HG02981 (cell line): Measurements from ENCODE around the gene CHCHD10.

Experiments used
- ATAC-seq: cut with Tn5 transposase; IDR thresholded peaks from one replicate; pipeline ENCODE4 v1.9.1; 2021; ENCODE audit warnings: mild to moderate bottlenecking, moderate library complexity; ENCODE audit not compliant: unreplicated experiment

The CHCHD10 gene

GRCh38 chr22:23773483-23774113 lies 5.8 kb upstream of the CHCHD10 start:
- no peak for ATAC-seq

- no peak for ATAC-seq
These were observed 5.1 kb upstream of the CHCHD10 start, which contains the start of gene MMP11 for GRCh38 chr22:23772649-23773473. TSS of gene MMP11 (plus strand) at chr22:23772849. CDS start at chr22:23772871, 22 bp downstream.

- no peak for ATAC-seq
These were observed 4.5 kb upstream of the CHCHD10 start for GRCh38 chr22:23772315-23772648.

- ATAC-seq, result no peak
These were observed 1.7 kb upstream of the CHCHD10 start for GRCh38 chr22:23769321-23769965.

- no peak for ATAC-seq
These were observed 484 bp downstream of the CHCHD10 start for GRCh38 chr22:23767303-23767672.

- no peak for ATAC-seq
These were observed 2.6 kb downstream of the CHCHD10 start for GRCh38 chr22:23764899-23765881.

DNA sequence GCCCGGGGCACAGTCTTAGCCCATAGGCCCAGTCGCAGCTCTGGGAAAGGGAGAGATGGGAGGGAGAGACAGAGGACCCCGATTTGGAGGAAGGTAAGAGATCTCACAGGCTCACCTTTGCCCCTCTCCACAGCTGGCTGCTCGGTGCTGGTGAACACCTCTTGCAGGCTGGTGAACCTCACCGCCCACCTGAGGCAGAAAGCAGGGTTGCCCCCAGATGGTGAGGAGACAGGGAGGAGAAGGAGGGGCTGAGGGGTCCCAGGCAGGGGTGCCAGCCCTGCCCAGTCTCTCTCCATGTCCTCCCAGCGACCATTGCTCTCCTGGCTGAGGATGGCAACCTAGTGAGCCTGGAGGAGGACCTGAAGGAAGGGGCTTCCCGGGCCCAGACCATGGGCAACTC lies 3.8 kb downstream of the CHCHD10 start:
- no peak for ATAC-seq

- no peak for ATAC-seq
These were observed 4.2 kb downstream of the CHCHD10 start for GRCh38 chr22:23763579-23763945.

DNA sequence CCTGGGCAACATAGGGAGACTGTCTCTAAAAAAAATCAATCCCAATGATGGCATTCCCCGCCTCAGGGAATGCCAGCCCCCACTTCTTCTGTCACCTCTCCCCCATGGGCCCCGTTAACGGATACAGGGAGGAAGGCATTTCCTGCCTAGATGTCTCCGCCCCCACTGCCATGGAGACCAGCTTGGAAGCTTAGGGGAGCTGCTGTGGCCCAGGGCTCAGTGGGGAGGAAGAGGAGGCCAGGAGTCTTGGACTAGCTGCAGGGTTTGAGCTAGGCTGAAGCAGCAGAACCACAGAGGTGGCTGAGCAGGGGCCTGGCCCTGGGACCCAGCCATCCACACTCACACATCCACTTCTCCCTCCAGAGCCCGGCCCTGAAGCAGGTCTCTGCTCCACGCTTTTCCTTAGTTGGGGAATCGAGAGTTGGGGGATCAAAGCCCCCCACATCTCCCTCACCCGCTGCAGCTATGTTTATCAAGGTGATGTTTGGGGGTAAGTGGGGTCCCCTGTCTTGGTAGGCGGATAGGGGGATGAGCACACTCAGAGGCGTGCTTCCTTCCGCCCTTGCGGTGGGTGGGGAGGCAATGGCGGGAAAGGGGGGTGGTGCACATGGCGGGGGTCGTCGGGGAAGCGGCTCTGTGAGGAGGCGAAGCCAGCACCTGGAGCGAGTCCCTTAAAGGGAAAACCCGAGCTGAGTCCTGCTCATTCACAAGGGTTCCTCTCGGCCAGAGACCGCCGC lies 4.8 kb downstream of the CHCHD10 start, which contains the start of gene C22orf15:
Gene C22orf15 (plus strand): TSS at position 149 of the 737 bp plus-strand sequence. CDS start 317 bp downstream, at position 466.
- no peak for ATAC-seq

- ATAC-seq, result no peak
These were observed 7.7 kb downstream of the CHCHD10 start for GRCh38 chr22:23760056-23760455.

GRCh38 chr22:23759566-23759965 lies 8.2 kb downstream of the CHCHD10 start:
- ATAC-seq, result no peak

- ATAC-seq, result no peak
These were observed 10.9 kb downstream of the CHCHD10 start for GRCh38 chr22:23756891-23757290.

DNA sequence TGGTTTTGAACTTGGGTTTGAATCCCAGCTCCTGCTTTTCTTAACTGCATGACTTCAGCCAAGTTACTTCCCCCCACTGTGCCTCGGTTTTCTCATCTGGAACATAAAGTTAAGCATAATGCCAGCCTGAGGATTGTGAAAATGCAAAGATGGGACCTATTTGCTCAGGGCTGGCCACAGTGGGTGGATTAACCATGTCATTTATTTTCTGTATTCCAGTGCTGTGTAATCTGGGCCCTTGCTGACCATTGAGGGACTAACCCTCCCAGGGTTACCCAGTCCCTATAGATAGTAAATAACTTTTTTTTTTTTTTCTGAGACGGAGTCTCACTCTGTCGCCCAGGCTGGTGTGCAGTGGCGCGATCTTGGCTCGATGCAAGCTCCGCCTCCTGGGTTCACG lies 12.1 kb downstream of the CHCHD10 start:
- no peak for ATAC-seq

GRCh38 chr22:23754980-23755636 lies 12.7 kb downstream of the CHCHD10 start:
- no peak for ATAC-seq

DNA sequence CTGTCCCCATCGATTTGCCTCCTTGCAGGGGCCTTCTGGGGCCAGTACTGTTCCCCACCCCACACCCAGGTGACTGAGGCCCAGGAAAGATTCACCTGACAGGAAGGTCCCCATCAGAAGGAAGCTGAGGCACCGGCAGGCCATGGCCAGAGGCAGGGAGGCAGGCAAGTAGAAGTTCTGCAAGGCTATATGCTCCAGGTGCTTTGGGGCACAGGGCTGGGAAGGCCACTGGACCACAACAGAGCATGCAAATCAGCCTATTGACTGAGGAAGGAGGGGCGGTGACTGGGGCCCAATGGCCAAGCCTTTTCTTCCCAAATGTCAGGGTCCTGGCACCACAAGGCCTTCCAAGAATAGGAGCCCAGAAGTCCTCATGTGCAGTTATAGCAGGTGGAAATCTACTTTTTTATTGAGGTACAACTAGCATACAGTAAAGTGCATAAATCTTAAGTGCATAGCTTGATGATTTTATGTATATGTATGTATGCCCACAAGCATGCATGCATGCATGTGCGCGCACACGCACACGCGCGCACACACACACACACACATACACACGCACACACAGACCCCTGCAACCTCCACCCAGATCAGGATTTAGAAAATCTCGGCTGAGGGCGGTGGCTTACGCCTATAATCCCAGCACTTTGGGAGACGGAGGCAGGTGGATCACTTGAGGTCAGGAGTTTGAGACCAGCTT lies 13.4 kb downstream of the CHCHD10 start, which contains the start of gene VPREB3:
Gene VPREB3 (minus strand): TSS at position 206 of the 700 bp plus-strand sequence. CDS start 62 bp downstream, at position 144.
- ATAC-seq, result no peak

- no peak for ATAC-seq
These were observed 14.4 kb downstream of the CHCHD10 start for GRCh38 chr22:23753385-23753784.

GRCh38 chr22:23752750-23753149 lies 15.0 kb downstream of the CHCHD10 start:
- no peak for ATAC-seq

DNA sequence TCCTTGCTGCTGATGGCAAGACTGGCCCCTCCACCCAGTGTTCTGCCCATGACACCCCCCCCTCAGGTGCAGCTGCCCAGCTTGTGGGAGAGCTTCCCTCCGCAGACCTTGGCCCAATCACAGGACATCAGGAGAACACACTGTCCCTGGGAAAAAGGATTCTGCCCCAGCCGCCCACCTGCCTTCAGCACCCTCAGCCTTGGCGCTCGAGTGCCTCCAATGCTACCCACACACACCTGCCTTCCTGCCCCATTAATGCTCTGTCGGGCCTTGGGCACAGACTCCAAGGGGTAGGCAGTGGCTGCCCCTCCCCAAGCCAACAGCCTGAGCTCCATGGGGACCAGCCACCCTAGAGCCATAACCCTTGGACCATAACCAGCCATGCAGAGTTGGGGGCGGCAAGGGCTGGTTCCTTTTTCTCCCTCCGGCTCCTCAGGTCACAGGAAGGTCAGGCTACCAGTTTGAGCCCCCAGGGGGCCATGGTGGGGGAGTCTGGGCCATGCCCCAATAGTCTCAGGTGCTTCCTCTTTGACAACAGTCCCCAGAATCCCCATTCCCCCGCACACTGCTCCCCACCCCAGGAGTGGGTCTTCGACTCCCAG lies 15.6 kb downstream of the CHCHD10 start:
- no peak for ATAC-seq
